ENCODE data around the gene SYPL2. TPM values are rescaled to one million over a fixed set of nuclear protein-coding genes. Genes with fewer than 3 reads are reported as not detected.

Gene SYPL2
- total RNA-seq, 6 experiments from 2014 or later, result 16.0 to 34.1 (median 18.5) TPM

DNA sequence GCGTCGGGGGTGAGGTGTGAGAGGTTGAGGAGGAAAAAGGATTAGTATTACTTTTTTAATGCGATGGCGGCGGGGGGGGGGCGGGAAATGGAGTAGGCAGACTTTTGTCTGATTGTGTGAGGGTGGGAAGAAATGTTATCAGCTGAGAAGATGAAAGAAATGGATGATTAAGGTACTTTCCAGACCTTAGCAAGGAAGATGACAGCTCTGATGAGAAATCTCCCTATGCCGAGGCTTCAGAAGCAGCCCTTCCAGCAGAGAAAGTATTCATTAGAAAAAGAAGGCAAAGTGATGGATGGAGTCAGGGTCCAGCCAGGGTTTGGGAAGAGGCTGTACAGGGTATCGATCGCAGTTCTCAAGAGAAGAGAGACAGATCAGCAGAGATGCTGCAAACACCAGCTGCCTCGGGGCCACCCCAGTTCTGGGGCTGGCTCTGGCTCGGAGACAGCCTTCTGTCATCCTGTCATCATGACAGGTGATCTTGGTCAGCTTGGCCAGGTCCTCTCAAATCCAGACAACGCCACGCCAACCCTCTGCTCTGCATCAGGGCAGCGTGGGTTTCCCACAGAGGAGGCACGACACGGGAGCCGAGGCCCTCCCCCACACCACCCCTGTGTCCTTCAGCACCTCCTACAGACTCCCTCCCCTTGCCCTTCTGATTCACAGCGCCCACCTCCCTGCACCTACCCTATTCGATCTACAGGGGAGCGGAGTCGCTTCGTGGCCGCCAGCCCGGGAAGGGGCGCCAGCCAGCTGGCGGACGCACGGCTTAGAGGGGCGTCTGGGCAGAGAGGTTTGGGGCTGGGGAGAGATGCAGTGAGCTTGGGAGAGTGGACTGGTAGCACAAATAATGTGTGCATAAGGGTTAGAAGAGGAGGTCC, 16.7 kb downstream of the SYPL2 start:
- no peak overlapping the region for H3K27ac Mint-ChIP-seq
- TF ChIP-seq CTCF (IDR thresholded peaks at IDR 0.05), result peak; percentile 21
- no peak for DNase-seq
- no peaks in the 10 kb centered on the region for H3K9me3 Mint-ChIP-seq
- peaks cover 5% of the 10 kb centered on the region for H3K27me3 Mint-ChIP-seq (ENCODE audit: insufficient read depth)
- peak overlapping the region; percentile 97 for H3K4me3 Mint-ChIP-seq
- H3K36me3 Mint-ChIP-seq (ENCODE audit: low read depth), result peaks cover 14% of the 10 kb centered on the region; the same call in 1 of the 2 replicates
- peaks cover 22% of the 10 kb centered on the region for H3K4me1 Mint-ChIP-seq (ENCODE audit: low read depth)

DNA sequence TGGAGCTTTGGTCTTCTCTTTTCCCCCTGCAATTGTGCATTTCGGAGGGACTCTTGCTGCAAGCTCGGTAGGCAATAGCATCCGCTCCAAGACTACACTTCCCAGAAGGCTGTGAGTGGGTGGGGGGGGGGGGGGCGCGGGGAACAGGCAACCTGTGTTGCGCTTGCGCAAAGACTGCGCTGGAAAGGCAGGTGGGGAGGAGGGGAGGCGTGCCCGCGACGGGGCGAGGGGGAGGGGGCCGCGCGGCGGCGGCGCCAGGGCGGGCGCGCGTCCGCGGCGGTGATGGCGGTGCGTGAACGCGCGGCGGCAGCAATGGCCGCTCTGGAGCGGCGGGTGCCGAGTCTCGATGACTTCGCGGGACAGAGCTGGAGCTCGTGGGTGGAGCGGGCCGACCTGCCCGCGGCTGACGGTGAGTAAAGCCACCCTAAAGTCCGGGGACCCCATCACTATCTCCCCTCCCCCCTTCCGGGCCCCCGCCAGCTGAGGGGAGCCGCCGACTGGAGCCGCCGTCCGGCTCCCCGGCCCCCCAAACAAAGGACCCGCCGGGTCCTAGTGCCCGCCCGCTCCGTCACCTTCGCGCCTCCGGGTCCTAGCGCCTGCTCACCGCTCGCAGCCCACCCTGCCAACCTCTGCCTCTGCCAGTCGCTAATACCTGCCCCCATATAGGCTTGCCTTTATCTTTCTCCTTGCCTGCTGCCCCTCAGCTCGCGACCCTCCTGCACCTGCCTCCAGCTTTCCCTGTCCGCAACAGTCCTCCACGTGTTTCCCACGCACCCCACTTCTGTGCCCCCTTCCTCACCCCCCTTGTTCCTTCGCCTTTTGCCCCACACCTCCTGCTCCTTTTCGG, 17.5 kb downstream of the SYPL2 start, which contains the start of gene ATXN7L2:
Gene ATXN7L2 (plus strand): TSS at position 234 of the 847 bp plus-strand sequence. CDS start 49 bp downstream, at position 283.
- Mint-ChIP-seq H3K27me3 (ENCODE audit: insufficient read depth) (peaks cover 5% of the 10 kb centered on the region), H3K36me3 (ENCODE audit: low read depth) (peaks cover 14% of the 10 kb centered on the region; the same call in 1 of the 2 replicates), H3K4me1 (ENCODE audit: low read depth) (peaks cover 22% of the 10 kb centered on the region), H3K4me3 (peak within 1 kb of the TSS; percentile 97), H3K9me3 (no peaks in the 10 kb centered on the region), H3K27ac (peak within 1 kb of the TSS; percentile 70)
- TF ChIP-seq CTCF (IDR thresholded peaks at IDR 0.05), result no peak
- DNase-seq, result peak; percentile 87

DNA sequence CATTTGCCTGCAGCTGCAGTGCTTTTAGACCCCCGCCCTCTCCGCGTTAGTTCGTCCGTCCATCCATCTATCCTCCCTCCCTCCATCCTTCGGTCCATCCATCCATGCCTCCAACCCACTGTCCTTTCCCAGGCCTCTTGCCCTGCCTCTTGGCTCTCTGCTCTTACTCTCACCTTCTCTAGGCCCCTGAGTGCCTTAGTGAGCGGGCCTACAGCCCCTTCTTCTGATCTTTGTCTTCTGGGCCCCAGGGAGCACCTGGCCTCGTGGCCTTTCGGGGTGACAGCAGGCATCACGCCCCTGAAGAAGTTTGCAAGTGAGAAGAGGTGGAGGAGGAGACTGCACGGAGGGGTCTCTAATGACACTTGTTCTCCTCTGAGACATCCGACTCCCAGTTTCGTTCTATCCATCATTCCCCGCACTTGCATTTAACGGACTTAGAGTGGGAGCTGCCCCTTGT, 18.2 kb downstream of the SYPL2 start:
- H3K36me3 Mint-ChIP-seq (ENCODE audit: low read depth), result peaks cover 13% of the 10 kb centered on the region; the same call in 1 of the 2 replicates
- no peak for DNase-seq
- peaks cover 2% of the 10 kb centered on the region for H3K27me3 Mint-ChIP-seq (ENCODE audit: insufficient read depth)
- H3K4me1 Mint-ChIP-seq (ENCODE audit: low read depth), result peaks cover 22% of the 10 kb centered on the region
- H3K27ac Mint-ChIP-seq, result peak overlapping the region; percentile 70
- TF ChIP-seq CTCF (IDR thresholded peaks at IDR 0.05), result no peak
- no peaks in the 10 kb centered on the region for H3K9me3 Mint-ChIP-seq
- peak overlapping the region; percentile 97 for H3K4me3 Mint-ChIP-seq

- no peak for DNase-seq
- peak overlapping the region; percentile 70 for H3K27ac Mint-ChIP-seq
- TF ChIP-seq CTCF (IDR thresholded peaks at IDR 0.05), result no peak
- H3K4me1 Mint-ChIP-seq (ENCODE audit: low read depth), result peaks cover 22% of the 10 kb centered on the region
- H3K4me3 Mint-ChIP-seq, result peak overlapping the region; percentile 97
- H3K9me3 Mint-ChIP-seq, result no peaks in the 10 kb centered on the region
- peaks cover 2% of the 10 kb centered on the region for H3K27me3 Mint-ChIP-seq (ENCODE audit: insufficient read depth)
- H3K36me3 Mint-ChIP-seq (ENCODE audit: low read depth), result peaks cover 8% of the 10 kb centered on the region; the same call in 1 of the 2 replicates
Observed at GRCh38 chr1:109485001-109485400, 18.7 kb downstream of the SYPL2 start.

DNA sequence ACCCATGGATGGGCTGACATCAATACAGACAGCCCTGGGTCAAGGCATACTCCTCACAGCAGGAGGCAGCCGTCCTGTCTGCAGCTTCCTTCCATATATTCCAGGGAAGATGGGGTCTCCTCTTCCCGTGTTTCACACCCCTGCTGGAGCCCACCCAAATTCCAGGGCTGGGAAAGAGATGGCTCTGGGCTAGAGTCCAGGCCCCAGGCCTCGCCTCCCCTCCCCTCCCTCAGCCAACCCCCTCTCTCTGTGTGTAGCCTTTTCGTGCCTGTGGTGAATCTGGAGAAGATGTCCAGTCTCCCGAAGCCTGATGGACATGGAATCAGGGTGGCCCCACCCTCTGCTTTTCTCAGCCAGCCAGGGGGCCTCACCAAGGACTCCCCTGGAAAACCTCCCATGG, 20.9 kb downstream of the SYPL2 start:
- Mint-ChIP-seq H3K9me3 (no peaks in the 10 kb centered on the region), H3K27me3 (ENCODE audit: insufficient read depth) (no peaks in the 10 kb centered on the region; the same call in none of the 2 replicates), H3K4me1 (ENCODE audit: low read depth) (peaks cover 24% of the 10 kb centered on the region), H3K4me3 (no peak overlapping the region), H3K36me3 (ENCODE audit: low read depth) (no peaks in the 10 kb centered on the region), H3K27ac (no peak overlapping the region)
- TF ChIP-seq CTCF (IDR thresholded peaks at IDR 0.05), result no peak
- DNase-seq, result no peak

Measured in HFFc6 (cell line).